Neural cell (in vitro differentiated cells): ENCODE measurements around the gene AQP12A. TPM values are rescaled to one million over a fixed set of nuclear protein-coding genes. Genes with fewer than 3 reads are reported as not detected.

Source experiments
- H2AFZ ChIP-seq: fragments of 200-600, 300-800 bp; sonication (generic), shearing (Covaris generic); 2 replicates; pipeline ENCODE4 v1.6.0; 2014; ENCODE audit warnings: low read depth, mild to moderate bottlenecking, antibody characterized with exemption, low read length, moderate library complexity
- H3F3A ChIP-seq: fragments of 200-600 bp; shearing (Covaris generic); 2 replicates; pipeline ENCODE4 v1.6.1; 2016; ENCODE audit warnings: mild to moderate bottlenecking, moderate library complexity, mixed read lengths, antibody characterized with exemption, low read length; ENCODE audit not compliant: insufficient read depth, poor library complexity, severe bottlenecking
- H3K27ac ChIP-seq: fragments of 200-600, 300-800 bp; sonication (generic), shearing (Covaris generic); 2 replicates; pipeline ENCODE4 v1.5.1; 2014; ENCODE audit warnings: mild to moderate bottlenecking, low read length, moderate library complexity
- H3K27me3 ChIP-seq: fragments of 300-800, 200-600 bp; sonication (generic), shearing (Covaris generic); 2 replicates; pipeline ENCODE4 v1.6.0; 2014; ENCODE audit warnings: mild to moderate bottlenecking, low read depth, low read length, moderate library complexity; ENCODE audit not compliant: insufficient read depth
- H3K36me3 ChIP-seq: fragments of 300-800, 200-600 bp; sonication (generic), shearing (Covaris generic); 2 replicates; pipeline ENCODE4 v1.5.1; 2014; ENCODE audit warnings: mild to moderate bottlenecking, antibody characterized with exemption, low read length, moderate library complexity; ENCODE audit not compliant: insufficient read depth
- H3K4me2 ChIP-seq: fragments of 300-800, 200-600 bp; sonication (generic), shearing (Covaris generic); 2 replicates; pipeline ENCODE4 v1.6.0; 2014; ENCODE audit warnings: mild to moderate bottlenecking, low read length
- H3K4me3 ChIP-seq: fragments of 300-800, 200-600 bp; sonication (generic), shearing (Covaris generic); 2 replicates; pipeline ENCODE4 v1.5.1; 2014; ENCODE audit warnings: mild to moderate bottlenecking, low read length, moderate library complexity
- H3K79me2 ChIP-seq: fragments of 200-600 bp; shearing (Covaris generic); replicated peaks from 2 replicates; pipeline ENCODE4 v1.6.0; 2014; ENCODE audit warnings: mild to moderate bottlenecking, low read length, moderate library complexity; ENCODE audit not compliant: insufficient read depth
- H3K9ac ChIP-seq: fragments of 300-800, 200-600 bp; sonication (generic), shearing (Covaris generic); 2 replicates; pipeline ENCODE4 v1.6.1; 2016; ENCODE audit warnings: mild to moderate bottlenecking, low read length, mixed read lengths
- H3K9me2 ChIP-seq: fragments of 200-600 bp; shearing (Covaris generic); 2 replicates; pipeline ENCODE4 v1.6.1; 2016; ENCODE audit warnings: mild to moderate bottlenecking, low read length, mixed read lengths; ENCODE audit not compliant: insufficient read depth
- H3K9me3 ChIP-seq: fragments of 200-600, 300-800 bp; sonication (generic), shearing (Covaris generic); 2 replicates; pipeline ENCODE4 v1.6.1; 2016; ENCODE audit warnings: mild to moderate bottlenecking, mixed run types, low read length, moderate library complexity, mixed read lengths
- H4K20me1 ChIP-seq: fragments of 200-600 bp; shearing (Covaris generic); 2 replicates; pipeline ENCODE4 v1.6.1; 2016; ENCODE audit warnings: mild to moderate bottlenecking, mixed run types; ENCODE audit not compliant: insufficient read depth
- CTCF ChIP-seq: fragments of 450-650 bp; IDR thresholded peaks from 2 replicates; pipeline ENCODE4 v1.5.1; 2014; ENCODE audit warnings: antibody characterized with exemption, mild to moderate bottlenecking, moderate library complexity; ENCODE audit not compliant: poor library complexity, severe bottlenecking
- EP300 ChIP-seq: fragments of 450-650 bp; conservative IDR thresholded peaks from 2 replicates; pipeline ENCODE4 v1.6.1; 2014; ENCODE audit warnings: antibody characterized with exemption, mild to moderate bottlenecking, moderate library complexity; ENCODE audit not compliant: poor library complexity, severe bottlenecking
- EZH2 ChIP-seq: fragments of 200-600, 300-800 bp; shearing (Covaris generic), sonication (generic); IDR thresholded peaks from 2 replicates; pipeline ENCODE4 v1.6.1; 2014; ENCODE audit warnings: antibody characterized with exemption, low read length, borderline replicate concordance, mild to moderate bottlenecking; ENCODE audit not compliant: insufficient read depth, poor library complexity, severe bottlenecking
- MXI1 ChIP-seq: fragments of 450-650 bp; conservative IDR thresholded peaks from 2 replicates; pipeline ENCODE4 v1.6.1; 2014; ENCODE audit warnings: antibody characterized with exemption, mild to moderate bottlenecking; ENCODE audit not compliant: poor library complexity, severe bottlenecking
- POLR2AphosphoS5 ChIP-seq: IDR thresholded peaks from 2 replicates; pipeline ENCODE4 v1.6.1; 2012
- RAD21 ChIP-seq: fragments of 450-650 bp; conservative IDR thresholded peaks from 2 replicates; pipeline ENCODE4 v1.6.1; 2014; ENCODE audit warnings: antibody characterized with exemption, mild to moderate bottlenecking, moderate library complexity
- REST ChIP-seq: IDR thresholded peaks from 2 replicates; pipeline ENCODE4 v1.6.1; 2012; ENCODE audit warnings: borderline replicate concordance
- SMC3 ChIP-seq: fragments of 450-650 bp; conservative IDR thresholded peaks from 2 replicates; pipeline ENCODE4 v1.6.1; 2014; ENCODE audit warnings: antibody characterized with exemption, mild to moderate bottlenecking, moderate library complexity; ENCODE audit not compliant: poor library complexity
- TAF1 ChIP-seq: IDR thresholded peaks from 2 replicates; pipeline ENCODE4 v1.6.1; 2012; ENCODE audit warnings: low read depth
- polyA plus RNA-seq: library from polyadenylated mRNA; depleted of rRNA; stranded (reverse); fragments of >200 nt; gene quantifications from 2 replicates; pipeline ENCODE4 v1.2.3, GENCODE V29; 2014

The AQP12A gene
- polyA plus RNA-seq, 1 donor from 2014 or later: not detected

GRCh38 chr2:240646176-240646899, 45.3 kb upstream of the AQP12A start:
- no peaks in the 10 kb centered on the region for H3K27me3 ChIP-seq

More at GRCh38 chr2:240646176-240646899, 45.3 kb upstream of the AQP12A start:
- Histone ChIP-seq H3F3A (no peaks in the 10 kb centered on the region), H3K9ac (no peak overlapping the region), H3K36me3 (no peaks in the 10 kb centered on the region), H3K4me3 (no peak overlapping the region), H3K9me2 (no peaks in the 10 kb centered on the region), H3K79me2 (no peaks in the 10 kb centered on the region), H3K9me3 (no peaks in the 10 kb centered on the region), H2AFZ (no peak overlapping the region), H3K4me2 (no peak overlapping the region), H4K20me1 (no peaks in the 10 kb centered on the region), H3K27ac (no peak overlapping the region)
- TF ChIP-seq EZH2: no peak
- no peak for TF ChIP-seq CTCF
- no peak for TF ChIP-seq MXI1
- TF ChIP-seq EP300: no peak
- no peak for TF ChIP-seq RAD21
- TF ChIP-seq TAF1: no peak
- no peak for TF ChIP-seq REST
- no peak for TF ChIP-seq SMC3
- TF ChIP-seq POLR2AphosphoS5: no peak
